Muscle of leg (tissue), 11 donors: Measurements from ENCODE around the gene ST3GAL6. TPM values are rescaled to one million over a fixed set of nuclear protein-coding genes. Genes with fewer than 3 reads are reported as not detected.

ENCODE experiments used
- DNase-seq: peaks from one replicate; pipeline ENCODE4 v3.0.0; 2013
- H3K27ac ChIP-seq: one replicate; pipeline ENCODE4 v1.5.1; 2013; ENCODE audit warnings: mild to moderate bottlenecking, low read length, control low read depth
- H3K27me3 ChIP-seq: one replicate; pipeline ENCODE4 v1.6.1; 2013; ENCODE audit warnings: low read length; ENCODE audit not compliant: control insufficient read depth, insufficient read depth
- H3K36me3 ChIP-seq: one replicate; pipeline ENCODE4 v1.6.1; 2013; ENCODE audit warnings: low read length; ENCODE audit not compliant: control insufficient read depth, insufficient read depth
- H3K4me1 ChIP-seq: one replicate; pipeline ENCODE4 v1.6.1; 2013; ENCODE audit warnings: low read length; ENCODE audit not compliant: control insufficient read depth, insufficient read depth
- H3K4me3 ChIP-seq: one replicate; pipeline ENCODE4 v1.5.1; 2013; ENCODE audit warnings: low read length, control low read depth
- H3K9me3 ChIP-seq: replicated peaks from 2 replicates; pipeline ENCODE4 v1.6.1; 2013; ENCODE audit warnings: low read depth, low read length; ENCODE audit not compliant: control insufficient read depth
- WGBS: methylation state at CpG from one replicate; pipeline ENCODE4 v1.1.5; 2013; ENCODE audit warnings: missing lambda C conversion rate; ENCODE audit not compliant: insufficient coverage; 5-methylcytosine and 5-hydroxymethylcytosine counted together
- polyA plus RNA-seq, 8 donors: library from polyadenylated mRNA; unstranded; fragments of 120-200 nt; gene quantifications; one replicate each; pipeline versions ENCODE4 v1.2.1 to v1.2.3, GENCODE V29; 2013; ENCODE audit warnings: inconsistent platforms in 1 of 8, low replicate concordance in 1 of 8; ENCODE audit not compliant: insufficient read length in 8 of 8, insufficient read depth in 1 of 8
- total RNA-seq: library from RNA; stranded (reverse); fragments of 120-200 nt; gene quantifications from one replicate; pipeline ENCODE4 v1.2.4, GENCODE V29; 2013

ST3GAL6 gene
- total and polyA plus RNA-seq, 9 donors, result 4.3 to 9.1 (median 5.8) TPM

- Histone ChIP-seq H3K27ac (no peak overlapping the region), H3K9me3 (no peaks in the 10 kb centered on the region), H3K4me1 (no peaks in the 10 kb centered on the region), H3K36me3 (no peaks in the 10 kb centered on the region), H3K27me3 (no peaks in the 10 kb centered on the region), H3K4me3 (no peak overlapping the region)
- 90% methylated on average over 7 of the region's 8 CpGs for WGBS
- no peak for DNase-seq
These were observed 7.3 kb downstream of the ST3GAL6 start for GRCh38 chr3:98770261-98771039.

GRCh38 chr3:98772022-98772421 is 8.9 kb downstream of the ST3GAL6 start:
- no peak overlapping the region for H3K4me3 ChIP-seq
- DNase-seq, result no peak
- no peaks in the 10 kb centered on the region for H3K4me1 ChIP-seq
- H3K9me3 ChIP-seq, result no peaks in the 10 kb centered on the region
- no peaks in the 10 kb centered on the region for H3K27me3 ChIP-seq
- no peaks in the 10 kb centered on the region for H3K36me3 ChIP-seq
- H3K27ac ChIP-seq, result no peak overlapping the region
- WGBS, result no CpG with 5 or more reads among the region's 2 CpGs

DNA sequence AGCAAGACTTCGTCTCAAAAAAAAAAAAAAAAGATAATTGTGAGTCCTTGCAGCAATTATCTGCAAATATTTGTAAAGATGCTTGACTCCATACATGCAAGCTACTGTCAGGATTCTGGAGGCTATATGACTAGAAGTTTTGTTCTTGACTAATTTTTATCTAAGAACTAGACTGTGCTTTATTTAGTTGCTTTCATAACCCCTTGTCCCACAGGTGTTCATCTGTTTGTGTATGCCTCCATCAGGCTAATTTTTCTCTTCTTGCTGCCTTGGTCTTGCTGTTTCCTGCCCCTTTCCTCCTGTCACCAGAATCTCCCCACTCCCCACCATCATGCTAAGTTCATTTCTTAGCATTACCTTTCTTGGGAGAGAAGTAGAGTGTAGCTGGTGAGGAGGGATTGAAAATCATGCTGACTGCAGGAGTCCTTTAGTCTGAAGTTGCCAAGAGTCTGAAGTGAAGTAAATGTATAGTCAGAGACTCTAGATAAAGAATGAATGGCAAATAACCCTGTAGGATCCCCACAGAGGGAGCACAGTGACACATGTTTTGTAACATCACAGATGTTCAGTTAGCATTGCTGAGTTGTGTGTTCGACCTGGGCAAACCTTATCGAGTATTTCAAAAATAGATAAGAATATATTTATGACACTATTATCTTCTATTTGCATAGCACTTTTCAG is 12.5 kb downstream of the ST3GAL6 start:
- Histone ChIP-seq H3K36me3 (no peaks in the 10 kb centered on the region), H3K27me3 (no peaks in the 10 kb centered on the region), H3K9me3 (no peaks in the 10 kb centered on the region), H3K27ac (no peak overlapping the region), H3K4me3 (no peak overlapping the region), H3K4me1 (peaks cover 2% of the 10 kb centered on the region)
- no CpG with 5 or more reads among the region's 3 CpGs for WGBS
- no peak for DNase-seq

DNA sequence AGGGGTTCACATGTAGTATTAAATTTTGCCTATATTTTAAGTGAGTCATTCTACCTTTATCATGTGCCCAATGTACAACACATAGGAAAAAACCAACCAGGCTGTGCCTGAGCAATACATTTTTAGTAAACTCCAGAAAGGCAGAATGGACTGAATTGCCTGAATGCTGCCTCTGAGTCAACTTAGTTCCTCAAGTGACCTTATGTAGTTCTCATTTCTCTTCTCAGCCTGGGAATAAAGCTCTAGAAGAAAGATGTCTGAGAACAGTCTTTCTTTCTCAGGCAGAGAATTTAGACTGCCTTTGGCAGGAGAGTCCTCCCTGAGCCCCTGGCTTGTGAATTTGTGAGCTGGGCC is 13.0 kb downstream of the ST3GAL6 start:
- no peak for DNase-seq
- H3K27me3 ChIP-seq, result no peaks in the 10 kb centered on the region
- H3K4me3 ChIP-seq, result no peak overlapping the region
- peaks cover 2% of the 10 kb centered on the region for H3K4me1 ChIP-seq
- H3K9me3 ChIP-seq, result no peaks in the 10 kb centered on the region
- no peak overlapping the region for H3K27ac ChIP-seq
- no peaks in the 10 kb centered on the region for H3K36me3 ChIP-seq

DNA sequence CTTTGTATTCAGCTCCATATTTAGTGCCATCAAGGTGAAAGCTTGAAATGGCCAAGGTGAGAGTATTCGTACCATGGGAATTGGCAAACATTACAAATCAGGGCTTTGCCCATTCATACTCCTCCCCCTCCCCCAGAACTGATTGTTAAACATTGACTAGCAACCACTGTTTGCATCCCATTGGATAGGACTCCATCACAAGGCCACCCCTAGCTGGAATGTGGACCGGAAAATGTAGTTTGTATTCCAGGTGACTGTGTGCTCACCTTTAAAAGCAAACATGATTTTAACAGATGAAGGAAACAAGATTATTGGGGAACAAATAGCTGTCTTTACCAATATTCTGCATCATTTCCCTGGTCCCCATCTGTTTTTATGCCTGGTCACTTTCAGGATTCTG is 14.1 kb downstream of the ST3GAL6 start:
- Histone ChIP-seq H3K9me3 (no peaks in the 10 kb centered on the region), H3K27me3 (no peaks in the 10 kb centered on the region)
- WGBS, result 100% methylated on average over 1 of the region's 2 CpGs

DNA sequence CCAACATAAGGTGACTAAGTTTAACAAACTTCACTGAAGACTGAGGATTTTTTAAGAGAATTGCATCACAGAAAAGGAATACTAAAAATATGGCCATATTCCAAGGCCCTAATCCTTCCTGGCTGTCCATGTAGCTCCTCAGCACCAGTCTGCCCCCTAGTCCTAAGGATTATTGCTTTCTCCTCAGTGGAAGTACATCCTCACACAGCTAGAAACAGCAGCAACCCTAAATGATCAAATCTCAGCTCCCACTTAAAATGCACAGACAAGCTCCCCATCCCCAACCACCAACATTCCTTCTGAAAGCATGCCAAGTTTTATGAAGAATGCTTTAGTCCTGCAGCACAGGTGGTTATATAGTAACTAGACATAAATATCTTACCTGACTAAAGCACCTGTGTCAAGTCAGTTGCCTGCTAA is 14.7 kb downstream of the ST3GAL6 start:
- Histone ChIP-seq H3K27ac (no peak overlapping the region), H3K4me1 (peaks cover 2% of the 10 kb centered on the region), H3K36me3 (no peaks in the 10 kb centered on the region), H3K27me3 (no peaks in the 10 kb centered on the region), H3K4me3 (no peak overlapping the region), H3K9me3 (no peaks in the 10 kb centered on the region)
- peak; percentile 56 for DNase-seq

More for the DNA sequence above, 14.1 kb downstream of the ST3GAL6 start:
- Histone ChIP-seq H3K36me3 (no peaks in the 10 kb centered on the region), H3K4me1 (peaks cover 2% of the 10 kb centered on the region), H3K4me3 (no peak overlapping the region), H3K27ac (no peak overlapping the region)
- no peak for DNase-seq

DNA sequence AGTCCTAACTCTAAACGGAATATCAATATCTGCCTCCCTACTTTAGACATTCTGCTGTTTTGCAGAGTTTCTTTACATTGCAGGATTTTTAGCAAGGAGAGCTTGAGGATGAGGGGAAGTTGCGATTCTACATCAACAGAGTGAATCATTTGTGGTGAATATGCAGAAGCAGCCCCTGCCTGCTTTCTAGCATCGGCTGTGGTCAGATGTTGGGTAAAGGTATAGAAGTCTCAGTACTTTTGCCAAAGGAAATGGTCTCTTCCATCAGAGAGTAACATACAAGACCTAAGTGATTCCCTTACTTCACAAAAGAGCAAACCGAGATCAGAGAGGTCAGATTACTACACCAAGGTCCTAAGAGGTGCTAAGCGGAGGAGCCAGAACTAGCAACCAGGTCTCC is 15.2 kb downstream of the ST3GAL6 start:
- no peaks in the 10 kb centered on the region for H3K9me3 ChIP-seq
- peak overlapping the region; percentile 65 for H3K27ac ChIP-seq
- no peaks in the 10 kb centered on the region for H3K36me3 ChIP-seq
- peaks cover 2% of the 10 kb centered on the region for H3K4me1 ChIP-seq
- DNase-seq, result no peak
- H3K4me3 ChIP-seq, result no peak overlapping the region
- H3K27me3 ChIP-seq, result no peaks in the 10 kb centered on the region
- WGBS, result no CpG with 5 or more reads among the region's 5 CpGs

- WGBS, result 33% methylated on average over 1 of the region's 5 CpGs
- Histone ChIP-seq H3K27ac (peak overlapping the region; percentile 65), H3K4me3 (no peak overlapping the region), H3K4me1 (peaks cover 2% of the 10 kb centered on the region), H3K27me3 (no peaks in the 10 kb centered on the region), H3K36me3 (no peaks in the 10 kb centered on the region), H3K9me3 (no peaks in the 10 kb centered on the region)
- peak; percentile 92 for DNase-seq
These were observed 15.8 kb downstream of the ST3GAL6 start for GRCh38 chr3:98778852-98779413.

GRCh38 chr3:98779541-98780335 is 16.6 kb downstream of the ST3GAL6 start:
- peak; percentile 86 for DNase-seq
- Histone ChIP-seq H3K27me3 (no peaks in the 10 kb centered on the region), H3K36me3 (no peaks in the 10 kb centered on the region), H3K9me3 (no peaks in the 10 kb centered on the region), H3K4me1 (peaks cover 2% of the 10 kb centered on the region), H3K27ac (peak overlapping the region; percentile 65), H3K4me3 (no peak overlapping the region)
- no CpG with 5 or more reads among the region's 4 CpGs for WGBS

- H3K27ac ChIP-seq, result peak overlapping the region; percentile 65
- H3K9me3 ChIP-seq, result no peaks in the 10 kb centered on the region
- 100% methylated on average over 1 of the region's 2 CpGs for WGBS
- peaks cover 2% of the 10 kb centered on the region for H3K4me1 ChIP-seq
- DNase-seq, result no peak
- H3K36me3 ChIP-seq, result no peaks in the 10 kb centered on the region
- no peaks in the 10 kb centered on the region for H3K27me3 ChIP-seq
- no peak overlapping the region for H3K4me3 ChIP-seq
These were observed 17.2 kb downstream of the ST3GAL6 start for GRCh38 chr3:98780343-98780742.
